NB4 (cell line): Measurements from ENCODE around the gene GLI3.

Experiments used
- CTCF ChIP-seq: IDR thresholded peaks from one replicate; pipeline ENCODE4 v1.5.1; 2012; ENCODE audit warnings: low read depth, low read length
- MAX ChIP-seq: IDR thresholded peaks from 2 replicates; pipeline ENCODE4 v1.6.1; 2011; ENCODE audit warnings: low read depth, low read length

- TF ChIP-seq CTCF (no peak), MAX (no peak)
Measured at GRCh38 chr7:42233171-42233570, 3.8 kb downstream of the GLI3 start.
